NOMO-1 treated with DMSO at 0.1 percent for 48 hours (cell line): Measurements from ENCODE around the gene AACS.

Experiments
- DNase-seq: peaks from one replicate; lab custom pipeline; 2025; ENCODE audit not compliant: unreplicated experiment; lab: John Stamatoyannopoulos, UW

AACS gene

DNA sequence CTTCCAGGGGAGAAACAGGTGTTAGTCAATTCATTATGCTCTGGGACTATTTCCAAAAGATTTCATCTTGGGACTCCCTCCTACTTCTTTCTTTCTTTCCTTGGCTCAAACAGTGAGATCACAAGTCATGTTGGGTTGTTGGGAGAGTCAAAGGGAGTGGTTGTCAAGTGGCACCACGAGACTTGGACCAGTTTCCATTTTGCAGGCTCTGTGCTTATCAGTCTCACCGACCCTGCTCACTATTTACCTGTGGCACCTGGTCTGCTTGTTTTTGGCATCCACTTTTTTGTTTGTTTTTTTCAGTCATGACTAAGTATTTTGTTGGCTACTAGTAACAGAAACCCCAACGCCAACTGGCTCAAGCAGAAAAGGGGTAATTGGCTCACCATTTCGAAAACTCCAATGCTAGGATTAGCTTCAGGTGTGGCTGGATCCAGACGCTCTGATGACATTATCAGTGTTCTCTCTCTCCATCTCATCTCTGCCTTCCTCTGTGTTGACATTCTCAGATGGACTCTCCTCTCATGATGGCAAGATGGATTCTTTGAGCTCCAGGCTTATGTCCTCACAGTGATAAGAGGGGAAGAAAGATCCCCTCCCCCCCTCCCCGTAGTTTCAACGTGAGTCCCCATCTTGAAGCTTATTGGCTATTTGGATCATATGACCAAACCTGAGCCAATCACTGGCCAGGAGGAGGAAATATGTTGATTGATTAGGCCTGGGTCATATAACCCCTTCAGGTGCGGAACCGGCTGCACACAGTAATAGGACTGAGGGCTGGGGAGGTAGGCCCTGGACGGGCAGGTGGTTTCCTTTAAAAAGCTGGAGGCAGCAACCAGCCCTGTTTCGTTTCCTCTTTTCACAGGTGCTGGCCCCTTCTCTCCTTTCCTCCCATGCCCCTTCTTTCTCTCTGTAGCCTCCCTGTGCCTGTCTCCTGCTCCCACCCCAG is 84.2 kb downstream of the AACS start:
- peak; percentile 62 for DNase-seq

DNA sequence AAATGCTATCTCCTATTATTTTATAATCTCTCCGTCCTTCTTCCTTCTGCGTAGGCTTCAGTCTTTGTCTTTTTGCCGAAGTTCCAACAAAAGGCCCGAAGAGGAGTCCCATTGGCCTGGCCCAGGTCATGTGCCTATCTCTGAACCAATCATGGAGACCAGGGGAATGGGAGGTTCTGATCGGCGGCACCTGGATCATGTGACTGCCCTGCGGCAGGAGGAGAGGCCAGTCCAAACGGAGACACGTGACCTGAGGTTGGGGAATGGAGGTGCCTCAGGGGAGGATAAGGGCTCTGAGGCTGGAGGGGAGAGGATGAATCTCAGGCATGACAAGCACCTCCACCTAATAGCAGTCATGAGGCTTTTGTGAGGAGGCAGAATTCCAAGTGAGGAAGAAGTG is 86.0 kb downstream of the AACS start:
- DNase-seq, result no peak

DNA sequence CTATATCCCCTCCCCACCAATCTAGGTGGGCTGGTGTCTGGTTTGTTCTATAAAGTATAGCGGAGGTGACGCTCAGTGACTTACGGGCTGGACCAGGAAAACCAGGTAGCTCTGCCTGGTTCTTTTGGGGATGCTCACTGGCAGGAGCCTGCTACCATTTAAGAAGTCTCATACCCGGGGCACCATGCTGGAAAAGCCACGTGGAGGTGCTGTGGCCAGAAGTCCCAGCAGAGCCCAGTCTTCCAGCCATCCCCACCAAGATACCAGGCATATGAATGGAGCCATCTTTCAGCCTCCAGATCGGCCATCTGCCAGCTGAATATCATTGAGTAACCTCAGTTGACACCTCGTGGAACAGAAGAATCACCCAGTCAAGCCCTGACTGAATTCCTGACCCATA is 87.2 kb downstream of the AACS start:
- DNase-seq, result no peak

DNA sequence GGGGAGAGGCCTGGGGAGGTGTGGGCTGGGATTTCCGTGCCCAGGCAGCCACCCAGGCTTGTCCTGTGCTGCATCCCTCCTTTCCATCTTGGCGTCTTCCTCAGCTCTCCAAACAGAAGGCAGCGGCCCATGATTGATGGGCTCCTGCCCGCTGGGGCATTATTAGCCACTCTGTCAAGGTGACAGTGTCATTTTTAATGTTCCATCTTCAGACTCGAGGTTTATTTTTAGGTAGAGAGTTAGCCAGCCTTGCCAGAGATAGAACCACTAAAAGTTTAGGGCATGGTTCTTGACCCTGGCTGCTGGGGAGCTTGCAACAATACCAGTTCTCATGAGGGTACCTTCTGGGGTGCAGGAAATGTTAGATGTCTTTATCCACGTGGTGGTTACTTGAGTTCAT is 90.1 kb downstream of the AACS start:
- no peak for DNase-seq

DNA sequence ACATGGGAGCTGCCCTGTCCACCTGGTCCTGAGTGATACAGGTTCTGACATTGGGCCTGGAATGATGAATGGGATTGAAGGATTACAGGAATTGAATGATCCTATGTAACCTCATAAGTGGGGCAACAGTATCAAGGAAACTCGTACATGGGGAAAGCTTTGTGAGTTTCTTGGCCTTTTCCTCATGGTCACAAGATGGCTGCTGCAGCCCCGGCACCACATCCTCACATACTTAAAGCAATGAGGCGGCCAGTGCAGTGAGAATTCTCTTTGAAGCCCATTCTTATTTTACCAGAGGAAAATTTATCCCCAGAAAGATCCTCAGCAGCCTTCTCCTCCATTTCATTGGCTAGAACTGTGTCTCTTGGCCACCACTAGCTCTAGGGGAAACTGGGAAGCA is 91.9 kb downstream of the AACS start:
- no peak for DNase-seq

DNA sequence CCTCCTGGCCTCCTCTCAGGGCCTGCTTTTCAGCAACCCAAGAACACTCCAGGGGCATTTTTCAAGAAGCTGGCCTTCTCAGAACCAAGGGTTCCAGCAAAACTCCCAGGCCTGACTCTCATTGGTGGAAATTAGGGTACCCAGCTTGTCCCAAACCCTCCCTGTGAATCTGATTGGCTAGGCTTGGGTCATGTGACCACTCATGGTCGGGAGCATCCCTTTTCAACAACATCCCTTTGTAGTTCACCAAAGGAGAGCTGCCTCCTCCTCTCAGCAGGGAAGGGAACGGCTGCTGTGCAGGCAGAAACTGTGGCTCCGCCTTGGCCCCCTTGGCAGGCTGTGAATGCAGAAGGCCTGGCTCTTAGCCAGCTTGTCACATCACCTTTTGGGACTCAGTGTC is 94.5 kb downstream of the AACS start:
- DNase-seq, result no peak

GRCh38 chr12:125160281-125160955 is 95.2 kb downstream of the AACS start:
- DNase-seq, result no peak

DNA sequence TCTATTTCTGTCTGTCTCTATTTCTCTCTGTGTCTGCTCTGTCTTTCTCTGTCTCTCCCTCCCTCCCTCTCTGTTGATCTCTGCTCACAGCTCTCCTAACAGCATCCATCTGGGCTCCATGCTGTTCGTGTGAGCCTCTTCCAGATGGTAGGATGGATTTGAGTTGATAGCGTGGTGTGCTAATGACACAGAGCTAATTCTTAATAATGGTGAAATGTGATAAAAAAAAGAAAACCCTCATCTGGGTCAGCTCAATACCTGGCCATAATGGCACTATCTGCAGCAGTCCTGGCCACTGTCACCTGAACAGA is 96.4 kb downstream of the AACS start:
- no peak for DNase-seq

DNA sequence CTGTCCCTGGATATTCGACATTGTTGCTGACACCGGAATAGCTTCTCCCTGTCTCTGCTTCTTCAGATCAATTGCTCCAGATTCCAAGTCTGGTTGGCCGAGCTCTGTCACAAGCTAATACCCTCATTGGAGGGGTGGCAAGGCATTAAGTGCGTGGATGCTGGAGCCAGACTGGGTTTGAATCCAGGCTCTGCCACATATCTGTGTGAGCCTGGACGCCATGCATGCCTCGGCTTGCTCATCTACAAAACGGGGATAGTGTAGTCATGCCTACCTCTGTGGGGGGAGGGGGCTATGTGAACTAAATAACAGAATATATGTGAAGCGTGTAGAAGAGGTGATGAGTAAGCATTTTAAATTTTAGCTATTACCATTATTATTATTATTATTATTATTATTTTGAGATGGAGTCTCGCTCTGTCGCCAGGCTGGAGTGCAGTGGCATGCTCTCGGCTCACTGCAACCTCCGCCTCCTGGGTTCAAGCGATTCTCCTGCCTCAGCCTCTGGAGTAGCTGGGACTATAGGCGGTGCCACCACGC is 97.3 kb downstream of the AACS start:
- no peak for DNase-seq

- DNase-seq, result no peak
Observed at GRCh38 chr12:125163148-125163547, 97.9 kb downstream of the AACS start.

DNA sequence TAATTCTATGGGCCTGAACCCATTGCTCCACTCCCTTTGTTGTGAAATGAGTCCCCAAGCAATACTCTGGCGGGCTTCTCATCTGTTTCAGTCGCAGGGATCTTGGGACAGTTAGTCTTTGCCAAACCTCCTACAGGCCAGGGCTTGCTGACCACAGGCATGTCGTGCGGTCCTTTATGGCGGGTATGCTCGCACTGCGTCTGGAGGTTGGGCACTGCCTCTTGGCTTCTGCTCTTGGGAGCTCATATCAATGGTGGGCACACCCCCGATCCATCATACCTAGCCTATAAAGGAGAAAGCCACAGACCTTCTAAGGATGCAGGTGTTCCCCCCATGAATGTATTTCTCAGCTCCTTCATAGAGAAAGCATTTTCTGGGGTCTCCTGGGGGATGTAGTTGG is 99.3 kb downstream of the AACS start:
- DNase-seq, result no peak

DNA sequence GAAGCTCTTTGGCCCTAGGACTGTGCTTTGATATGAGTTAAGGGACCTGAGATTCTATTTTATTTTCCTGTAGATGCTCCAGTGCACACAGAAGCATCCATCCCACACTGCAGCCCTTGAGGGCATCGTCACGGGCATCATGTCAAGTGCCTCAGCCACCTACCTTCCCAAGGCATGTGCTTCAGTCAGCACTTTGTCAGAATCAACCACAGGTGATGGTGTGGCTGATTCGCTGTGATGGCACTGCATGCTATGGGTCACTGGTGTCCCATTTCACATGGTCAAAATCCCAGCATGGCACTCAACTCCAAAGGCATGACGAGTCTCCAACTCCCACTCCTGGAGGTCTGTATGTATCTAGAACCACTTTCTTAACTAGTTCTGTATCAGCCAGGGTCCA is 100.8 kb downstream of the AACS start:
- DNase-seq, result no peak

DNA sequence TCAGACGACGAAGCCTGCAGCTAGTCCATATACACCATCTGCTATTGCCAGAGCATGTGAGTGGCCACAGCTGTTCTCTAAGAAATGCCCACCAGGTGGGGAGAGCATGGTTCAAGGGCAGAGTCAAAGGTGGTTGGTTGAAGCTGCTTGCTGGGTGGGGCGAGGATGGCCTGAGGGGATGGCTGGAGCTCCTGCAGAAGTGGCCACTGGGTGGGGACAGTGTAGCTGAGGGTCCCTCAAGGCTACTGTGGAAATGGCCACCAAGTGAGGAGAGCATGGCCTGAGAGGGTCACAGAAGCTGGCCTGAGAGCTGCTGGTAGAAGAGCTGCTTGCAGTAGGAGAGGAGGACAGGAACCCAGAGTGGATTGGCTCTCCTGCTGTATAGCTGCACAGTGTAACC is 102.4 kb downstream of the AACS start:
- DNase-seq, result no peak

DNA sequence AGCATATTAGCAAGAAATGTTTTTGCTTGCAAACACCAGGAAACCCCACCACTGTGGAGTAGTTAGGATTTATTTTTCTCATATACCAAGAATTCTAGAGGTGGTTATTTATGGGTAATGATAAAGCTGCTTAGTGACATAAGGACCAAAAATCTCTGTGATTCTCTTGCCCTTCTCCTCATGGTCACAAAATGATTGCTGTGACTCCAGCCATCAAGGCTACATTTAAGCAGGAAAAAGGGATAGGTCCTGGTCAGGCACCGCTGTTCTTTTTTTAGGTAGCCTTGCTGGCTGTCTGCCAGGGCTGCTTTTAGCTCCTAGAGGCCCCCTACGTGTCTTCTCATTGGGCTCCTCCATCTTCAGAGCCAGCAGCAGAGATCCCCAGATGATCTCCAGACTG is 104.2 kb downstream of the AACS start:
- DNase-seq, result no peak

DNA sequence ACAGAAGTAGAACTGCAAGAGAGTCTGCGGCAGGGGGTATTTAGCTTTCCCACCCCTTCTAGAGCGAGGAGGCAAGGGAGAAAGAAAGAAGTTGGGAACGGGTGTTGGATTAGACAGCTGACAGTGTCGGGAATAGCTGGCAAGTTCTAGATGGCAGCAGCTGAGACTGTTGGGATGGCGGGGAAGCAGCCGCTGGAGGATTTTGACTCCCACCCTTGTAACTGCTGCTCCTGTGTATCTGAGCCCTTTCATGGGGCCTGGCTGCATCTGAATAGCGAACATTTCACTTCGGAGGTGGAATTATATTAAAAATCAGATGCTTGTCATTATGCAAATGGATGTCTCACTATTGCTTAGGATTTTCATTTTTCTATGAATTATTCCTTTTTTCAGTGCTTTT is 104.6 kb downstream of the AACS start:
- DNase-seq, result no peak

DNA sequence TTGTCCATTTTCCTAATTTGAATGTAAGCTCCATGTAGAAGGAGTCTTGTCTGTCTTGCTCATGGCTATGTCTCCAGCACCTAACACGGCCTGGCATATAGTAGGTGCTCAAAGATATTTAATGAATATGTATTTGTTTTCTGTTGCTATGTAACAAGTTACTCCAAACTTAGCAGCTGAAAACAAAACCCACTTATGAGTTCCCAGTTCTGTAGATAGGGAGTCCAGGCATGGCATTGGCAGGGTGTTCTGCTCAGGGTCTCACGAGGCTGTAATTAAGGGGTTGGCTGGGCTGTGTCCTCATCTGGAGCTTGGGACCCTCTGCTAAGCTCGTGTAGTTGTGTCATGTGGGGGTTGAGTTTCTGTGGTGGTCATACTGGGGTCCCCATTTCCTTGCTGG is 106.0 kb downstream of the AACS start:
- DNase-seq, result no peak

GRCh38 chr12:125172231-125172850 is 107.1 kb downstream of the AACS start:
- DNase-seq, result no peak

DNA sequence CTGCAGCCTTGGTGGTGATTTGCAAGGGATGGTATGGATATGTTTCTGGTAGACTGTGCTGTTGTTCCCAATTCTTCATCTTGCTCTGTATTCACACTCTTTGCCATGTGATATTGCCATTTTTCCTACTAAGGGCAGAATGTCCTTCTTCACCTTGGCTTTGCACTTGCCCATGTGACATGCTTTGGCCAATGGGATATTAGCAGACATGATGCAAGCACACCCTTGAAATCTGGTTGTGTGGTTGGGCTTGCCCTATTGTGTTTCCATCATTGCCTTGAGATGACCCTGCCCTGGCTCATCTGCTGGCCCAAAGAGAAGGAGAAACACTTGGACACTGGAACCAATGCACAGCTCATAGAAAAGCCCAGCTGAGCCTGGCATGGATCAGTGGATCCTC is 110.3 kb downstream of the AACS start:
- no peak for DNase-seq

GRCh38 chr12:125178222-125178621 is 113.0 kb downstream of the AACS start:
- DNase-seq, result no peak

GRCh38 chr12:125180144-125180543 is 114.9 kb downstream of the AACS start:
- no peak for DNase-seq

DNA sequence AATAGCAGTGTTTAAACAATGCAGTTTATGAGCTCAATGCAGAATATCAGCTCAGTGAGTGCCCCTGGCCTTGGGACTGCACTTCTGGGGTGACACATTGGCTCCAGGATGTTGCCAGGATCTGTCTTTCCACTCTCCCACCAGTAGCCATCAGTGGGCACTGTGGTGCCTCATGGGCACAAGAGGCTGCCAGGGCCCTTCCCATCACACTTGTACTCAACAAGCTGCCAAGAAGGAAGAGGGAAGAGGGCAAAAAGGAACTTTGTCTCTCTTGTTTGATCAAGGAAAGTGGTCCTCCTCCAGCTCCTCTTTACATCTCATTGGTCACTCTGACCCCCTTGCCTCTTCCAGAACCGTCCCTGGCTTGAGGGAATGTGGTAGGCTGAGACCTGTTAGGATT is 115.9 kb downstream of the AACS start:
- no peak for DNase-seq
